Stimulated activated CD8-positive, alpha-beta memory T cell treated with anti-CD3 and anti-CD28 coated beads, Interleukin-2, amount 100 ng/mL, for 1 hour (primary cell): ENCODE data around the gene VAT1L.

Source experiments
- DNase-seq, 2 donors: peaks; one replicate each; pipeline ENCODE4 v3.0.0-alpha.2; 2020; ENCODE audit warnings: low read depth in 2 of 2

The VAT1L gene

GRCh38 chr16:77781091-77781490 lies 7.3 kb upstream of the VAT1L start:
- DNase-seq, result no peak

GRCh38 chr16:77782694-77783093 lies 5.7 kb upstream of the VAT1L start:
- no peak for DNase-seq

GRCh38 chr16:77784441-77785372 lies 3.7 kb upstream of the VAT1L start:
- no peak for DNase-seq

GRCh38 chr16:77785373-77785764 lies 3.0 kb upstream of the VAT1L start:
- DNase-seq, result no peak

- DNase-seq, result no peak
These were observed 2.0 kb upstream of the VAT1L start for GRCh38 chr16:77786186-77786847.

GRCh38 chr16:77787452-77787851 lies 912 bp upstream of the VAT1L start:
- no peak for DNase-seq

- no peak for DNase-seq
These were observed 983 bp downstream of the VAT1L start for GRCh38 chr16:77789085-77790008.

- DNase-seq, result no peak
These were observed 1.6 kb downstream of the VAT1L start for GRCh38 chr16:77790009-77790372.

GRCh38 chr16:77790912-77791311 lies 2.5 kb downstream of the VAT1L start:
- DNase-seq, result no peak

- DNase-seq, result no peak
These were observed 5.1 kb downstream of the VAT1L start for GRCh38 chr16:77793417-77793816.

GRCh38 chr16:77794586-77794985 lies 6.2 kb downstream of the VAT1L start:
- no peak for DNase-seq

- DNase-seq, result no peak
These were observed 13.5 kb downstream of the VAT1L start for GRCh38 chr16:77801817-77802216.

- no peak for DNase-seq
These were observed 17.0 kb downstream of the VAT1L start for GRCh38 chr16:77805398-77805797.

- no peak for DNase-seq
These were observed 18.7 kb downstream of the VAT1L start for GRCh38 chr16:77807021-77807420.

- no peak for DNase-seq
These were observed 24.6 kb downstream of the VAT1L start for GRCh38 chr16:77812856-77813500.

- DNase-seq, result no peak
These were observed 27.9 kb downstream of the VAT1L start for GRCh38 chr16:77816293-77816692.

- no peak for DNase-seq
These were observed 32.0 kb downstream of the VAT1L start for GRCh38 chr16:77820340-77820739.

GRCh38 chr16:77822661-77823060 lies 34.3 kb downstream of the VAT1L start:
- no peak for DNase-seq

GRCh38 chr16:77823067-77823466 lies 34.7 kb downstream of the VAT1L start:
- DNase-seq, result no peak

GRCh38 chr16:77825196-77825595 lies 36.8 kb downstream of the VAT1L start:
- no peak for DNase-seq

- no peak for DNase-seq
These were observed 38.7 kb downstream of the VAT1L start for GRCh38 chr16:77827032-77827431.
